ENCODE measurements around the gene SORBS2. TPM values are rescaled to one million over a fixed set of nuclear protein-coding genes. Genes with fewer than 3 reads are reported as not detected.

The SORBS2 gene
- total RNA-seq, 1 experiment from 2014 or later: not detected

GRCh38 chr4:185700048-185700447, 111.9 kb downstream of the SORBS2 start:
- Histone ChIP-seq H3K4me2 (ENCODE audit: low read depth, low read length, poor library complexity, severe bottlenecking) (no peak overlapping the region), H3K36me3 (ENCODE audit: insufficient read depth, low read length) (no peaks in the 10 kb centered on the region), H3K9ac (ENCODE audit: low read length) (no peak overlapping the region), H3K9me3 (ENCODE audit: low read length) (no peaks in the 10 kb centered on the region), H4K20me1 (ENCODE audit: insufficient read depth, low read depth, low read length) (no peaks in the 10 kb centered on the region), H3K9me2 (replicated peaks; ENCODE audit: insufficient read depth, low read length) (no peaks in the 10 kb centered on the region), H3K4me3 (ENCODE audit: low read length) (no peak overlapping the region), H3K4me1 (ENCODE audit: low read length) (no peaks in the 10 kb centered on the region), H3K27me3 (ENCODE audit: low read length) (no peaks in the 10 kb centered on the region), H3K27ac (ENCODE audit: low read length) (no peak overlapping the region), H3K79me2 (ENCODE audit: low read length) (no peaks in the 10 kb centered on the region), H2AFZ (ENCODE audit: low read length) (no peak overlapping the region)
- no peak for DNase-seq

GRCh38 chr4:185697488-185697887, 114.5 kb downstream of the SORBS2 start:
- no peak for DNase-seq
- Histone ChIP-seq H3K79me2 (ENCODE audit: low read length) (no peaks in the 10 kb centered on the region), H3K4me1 (ENCODE audit: low read length) (no peaks in the 10 kb centered on the region), H3K27ac (ENCODE audit: low read length) (no peak overlapping the region), H4K20me1 (ENCODE audit: insufficient read depth, low read depth, low read length) (no peaks in the 10 kb centered on the region), H2AFZ (ENCODE audit: low read length) (no peak overlapping the region), H3K36me3 (ENCODE audit: insufficient read depth, low read length) (no peaks in the 10 kb centered on the region), H3K9me3 (ENCODE audit: low read length) (no peaks in the 10 kb centered on the region), H3K9me2 (replicated peaks; ENCODE audit: insufficient read depth, low read length) (no peaks in the 10 kb centered on the region), H3K4me2 (ENCODE audit: low read depth, low read length, poor library complexity, severe bottlenecking) (no peak overlapping the region), H3K9ac (ENCODE audit: low read length) (no peak overlapping the region), H3K4me3 (ENCODE audit: low read length) (no peak overlapping the region), H3K27me3 (ENCODE audit: low read length) (no peaks in the 10 kb centered on the region)

DNA sequence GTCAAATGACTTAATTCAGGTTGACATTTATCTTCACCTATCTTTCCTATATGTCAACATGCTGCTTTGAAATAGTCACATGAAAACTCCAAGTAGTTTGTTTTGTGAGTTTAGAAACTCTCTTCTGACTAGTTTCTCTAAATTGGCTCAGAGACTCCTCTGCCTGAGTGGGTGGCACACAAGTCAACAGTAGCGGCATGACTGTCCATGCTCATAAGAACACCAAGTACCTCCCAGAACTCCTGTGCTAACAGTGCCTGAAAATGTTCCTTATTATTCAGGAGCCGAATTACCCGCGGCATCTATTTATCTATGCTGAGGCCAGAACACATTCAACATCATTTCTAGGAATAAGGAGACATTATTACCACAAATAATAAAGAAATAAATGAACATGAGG, 116.3 kb downstream of the SORBS2 start:
- H3K36me3 ChIP-seq (ENCODE audit: insufficient read depth, low read length): no peaks in the 10 kb centered on the region

DNA sequence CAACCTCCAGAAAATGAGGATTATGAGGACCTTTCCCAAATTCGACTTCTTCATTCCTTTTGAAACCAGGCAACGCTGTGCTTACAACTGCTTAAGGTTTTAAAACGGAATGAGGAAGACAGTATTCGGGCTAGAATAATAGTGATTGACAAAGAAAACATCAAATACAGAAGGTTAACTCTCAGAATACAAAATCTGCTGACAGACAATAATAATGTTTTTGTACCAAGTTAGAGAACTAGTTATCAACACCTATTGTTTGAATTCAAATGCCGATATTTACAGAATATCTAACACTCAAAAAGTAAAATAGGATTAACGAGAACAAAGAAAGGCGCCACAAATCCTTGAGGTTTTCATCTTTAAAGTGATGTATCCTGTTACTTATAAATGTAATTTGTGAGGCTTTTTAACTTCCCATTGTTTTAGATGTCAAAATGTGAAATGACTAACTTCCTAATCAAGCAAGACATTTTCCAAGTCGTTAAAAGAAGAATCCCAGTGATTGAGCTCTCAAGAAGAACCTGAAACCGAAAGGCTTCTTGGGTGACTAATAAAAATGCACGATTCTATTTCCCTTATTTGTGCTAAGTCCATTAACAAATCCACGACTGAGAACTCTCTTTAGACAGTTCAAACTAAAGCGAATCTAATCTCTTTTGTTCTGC, 118.3 kb downstream of the SORBS2 start:
- Histone ChIP-seq H3K79me2 (ENCODE audit: low read length) (no peaks in the 10 kb centered on the region), H3K27me3 (ENCODE audit: low read length) (no peaks in the 10 kb centered on the region), H3K36me3 (ENCODE audit: insufficient read depth, low read length) (no peaks in the 10 kb centered on the region), H3K4me1 (ENCODE audit: low read length) (no peaks in the 10 kb centered on the region), H3K27ac (ENCODE audit: low read length) (no peak overlapping the region), H3K9me3 (ENCODE audit: low read length) (no peaks in the 10 kb centered on the region), H3K9ac (ENCODE audit: low read length) (no peak overlapping the region), H3K4me3 (ENCODE audit: low read length) (no peak overlapping the region), H3K4me2 (ENCODE audit: low read depth, low read length, poor library complexity, severe bottlenecking) (no peak overlapping the region), H3K9me2 (replicated peaks; ENCODE audit: insufficient read depth, low read length) (no peaks in the 10 kb centered on the region), H4K20me1 (ENCODE audit: insufficient read depth, low read depth, low read length) (no peaks in the 10 kb centered on the region), H2AFZ (ENCODE audit: low read length) (no peak overlapping the region)
- DNase-seq: no peak

More for the DNA sequence above, 116.3 kb downstream of the SORBS2 start:
- Histone ChIP-seq H3K27ac (ENCODE audit: low read length) (no peak overlapping the region), H3K9ac (ENCODE audit: low read length) (no peak overlapping the region), H3K27me3 (ENCODE audit: low read length) (no peaks in the 10 kb centered on the region), H3K4me2 (ENCODE audit: low read depth, low read length, poor library complexity, severe bottlenecking) (no peak overlapping the region), H3K4me3 (ENCODE audit: low read length) (no peak overlapping the region), H4K20me1 (ENCODE audit: insufficient read depth, low read depth, low read length) (no peaks in the 10 kb centered on the region), H2AFZ (ENCODE audit: low read length) (no peak overlapping the region), H3K9me3 (ENCODE audit: low read length) (no peaks in the 10 kb centered on the region), H3K4me1 (ENCODE audit: low read length) (no peaks in the 10 kb centered on the region), H3K9me2 (replicated peaks; ENCODE audit: insufficient read depth, low read length) (no peaks in the 10 kb centered on the region), H3K79me2 (ENCODE audit: low read length) (no peaks in the 10 kb centered on the region)
- no peak for DNase-seq

DNA sequence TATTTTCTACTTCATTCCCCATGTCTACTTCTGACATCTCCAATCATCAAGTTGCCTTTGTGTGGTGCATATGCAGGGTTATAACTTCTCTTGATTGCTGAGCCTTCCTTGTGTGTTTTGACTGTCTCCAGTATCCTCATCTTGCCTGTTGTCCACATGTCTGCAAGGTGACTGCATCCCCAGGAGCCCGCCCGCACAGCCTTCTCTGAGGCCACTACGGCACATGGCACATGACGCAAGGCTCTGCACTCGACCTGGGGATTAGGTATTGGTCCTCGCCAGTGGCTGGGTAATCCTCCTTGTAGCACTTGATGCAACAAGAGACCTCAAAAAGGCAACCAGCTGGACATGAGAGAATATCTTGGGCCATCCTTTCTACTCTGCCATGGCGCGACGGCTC, 122.6 kb downstream of the SORBS2 start:
- H3K9me3 ChIP-seq (ENCODE audit: low read length): no peaks in the 10 kb centered on the region
- DNase-seq: no peak
- no peaks in the 10 kb centered on the region for H3K4me1 ChIP-seq (ENCODE audit: low read length)
- no peaks in the 10 kb centered on the region for H3K9me2 ChIP-seq (replicated peaks; ENCODE audit: insufficient read depth, low read length)
- no peaks in the 10 kb centered on the region for H3K36me3 ChIP-seq (ENCODE audit: insufficient read depth, low read length)
- H3K27ac ChIP-seq (ENCODE audit: low read length): no peak overlapping the region
- no peak overlapping the region for H3K9ac ChIP-seq (ENCODE audit: low read length)
- H3K4me3 ChIP-seq (ENCODE audit: low read length): no peak overlapping the region
- H2AFZ ChIP-seq (ENCODE audit: low read length): no peak overlapping the region
- no peak overlapping the region for H3K4me2 ChIP-seq (ENCODE audit: low read depth, low read length, poor library complexity, severe bottlenecking)
- H4K20me1 ChIP-seq (ENCODE audit: insufficient read depth, low read depth, low read length): no peaks in the 10 kb centered on the region
- no peaks in the 10 kb centered on the region for H3K27me3 ChIP-seq (ENCODE audit: low read length)
- H3K79me2 ChIP-seq (ENCODE audit: low read length): no peaks in the 10 kb centered on the region

DNA sequence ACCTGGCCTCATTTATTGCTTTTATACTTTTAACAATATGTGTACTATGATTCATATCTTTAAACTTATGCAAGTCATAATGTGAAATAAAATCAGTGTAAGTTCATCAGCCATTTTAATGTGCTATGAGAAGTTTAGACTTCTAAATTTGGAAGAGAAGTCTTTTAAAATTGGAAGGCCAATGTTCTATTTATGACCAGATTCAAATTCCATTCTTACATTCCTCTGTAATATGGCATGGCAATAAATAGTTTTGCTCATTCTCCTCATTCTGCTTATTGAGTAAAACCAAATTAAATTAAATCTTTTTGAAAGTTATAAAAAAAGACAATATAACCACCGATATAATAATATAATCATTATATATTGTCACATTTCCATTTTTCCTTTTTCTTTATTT, 126.2 kb downstream of the SORBS2 start:
- H3K4me3 ChIP-seq (ENCODE audit: low read length): no peak overlapping the region
- no peak overlapping the region for H3K27ac ChIP-seq (ENCODE audit: low read length)
- no peak for DNase-seq
- no peaks in the 10 kb centered on the region for H3K9me2 ChIP-seq (replicated peaks; ENCODE audit: insufficient read depth, low read length)
- H3K9ac ChIP-seq (ENCODE audit: low read length): no peak overlapping the region
- H3K27me3 ChIP-seq (ENCODE audit: low read length): no peaks in the 10 kb centered on the region
- no peaks in the 10 kb centered on the region for H3K36me3 ChIP-seq (ENCODE audit: insufficient read depth, low read length)
- H3K4me2 ChIP-seq (ENCODE audit: low read depth, low read length, poor library complexity, severe bottlenecking): no peak overlapping the region
- H3K4me1 ChIP-seq (ENCODE audit: low read length): no peaks in the 10 kb centered on the region
- no peak overlapping the region for H2AFZ ChIP-seq (ENCODE audit: low read length)
- H3K79me2 ChIP-seq (ENCODE audit: low read length): no peaks in the 10 kb centered on the region
- H4K20me1 ChIP-seq (ENCODE audit: insufficient read depth, low read depth, low read length): no peaks in the 10 kb centered on the region
- no peaks in the 10 kb centered on the region for H3K9me3 ChIP-seq (ENCODE audit: low read length)

- H3K9me2 ChIP-seq (replicated peaks; ENCODE audit: insufficient read depth, low read length): no peaks in the 10 kb centered on the region
- no peaks in the 10 kb centered on the region for H4K20me1 ChIP-seq (ENCODE audit: insufficient read depth, low read depth, low read length)
- H3K4me2 ChIP-seq (ENCODE audit: low read depth, low read length, poor library complexity, severe bottlenecking): no peak overlapping the region
- no peaks in the 10 kb centered on the region for H3K36me3 ChIP-seq (ENCODE audit: insufficient read depth, low read length)
- H2AFZ ChIP-seq (ENCODE audit: low read length): no peak overlapping the region
- no peak overlapping the region for H3K27ac ChIP-seq (ENCODE audit: low read length)
- no peak overlapping the region for H3K9ac ChIP-seq (ENCODE audit: low read length)
- no peaks in the 10 kb centered on the region for H3K4me1 ChIP-seq (ENCODE audit: low read length)
- H3K79me2 ChIP-seq (ENCODE audit: low read length): no peaks in the 10 kb centered on the region
- no peaks in the 10 kb centered on the region for H3K27me3 ChIP-seq (ENCODE audit: low read length)
- H3K4me3 ChIP-seq (ENCODE audit: low read length): no peak overlapping the region
- H3K9me3 ChIP-seq (ENCODE audit: low read length): no peaks in the 10 kb centered on the region
- DNase-seq: no peak
Observed at GRCh38 chr4:185683896-185684295, 128.1 kb downstream of the SORBS2 start.

DNA sequence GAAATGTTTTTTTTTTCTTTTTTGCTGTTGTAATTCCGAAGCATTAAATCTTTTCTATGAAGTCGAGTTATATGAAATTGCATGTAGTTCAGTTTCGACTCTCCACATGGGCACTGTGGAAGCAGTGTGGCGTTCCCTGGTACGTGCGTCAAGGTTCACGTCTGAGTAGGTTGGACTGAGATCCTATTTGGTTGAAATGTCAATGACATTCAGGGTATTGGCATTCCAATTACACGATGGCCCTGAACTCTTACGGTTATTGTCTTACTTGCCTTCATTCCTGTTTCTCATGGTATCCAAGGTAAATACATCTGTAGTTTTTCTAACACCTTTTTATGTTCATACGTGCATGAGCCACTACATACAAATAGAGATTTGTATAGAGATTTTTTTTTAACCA, 128.8 kb downstream of the SORBS2 start:
- Histone ChIP-seq H3K4me1 (ENCODE audit: low read length) (no peaks in the 10 kb centered on the region), H2AFZ (ENCODE audit: low read length) (no peak overlapping the region), H3K79me2 (ENCODE audit: low read length) (no peaks in the 10 kb centered on the region), H3K27ac (ENCODE audit: low read length) (no peak overlapping the region), H3K4me2 (ENCODE audit: low read depth, low read length, poor library complexity, severe bottlenecking) (no peak overlapping the region), H3K9ac (ENCODE audit: low read length) (no peak overlapping the region), H3K4me3 (ENCODE audit: low read length) (no peak overlapping the region), H3K36me3 (ENCODE audit: insufficient read depth, low read length) (no peaks in the 10 kb centered on the region), H3K9me3 (ENCODE audit: low read length) (no peaks in the 10 kb centered on the region), H3K9me2 (replicated peaks; ENCODE audit: insufficient read depth, low read length) (no peaks in the 10 kb centered on the region), H3K27me3 (ENCODE audit: low read length) (no peaks in the 10 kb centered on the region), H4K20me1 (ENCODE audit: insufficient read depth, low read depth, low read length) (no peaks in the 10 kb centered on the region)
- DNase-seq: no peak
